Neuron (in vitro differentiated cells): ENCODE data around the gene BEST1.
A peak's percentile ranks its signal among the peaks of the same experiment; 100 is the strongest.

Experiments
- H2AFZ ChIP-seq: one replicate; pipeline ENCODE4 v1.6.1; 2013; ENCODE audit warnings: low read depth, mild to moderate bottlenecking, inconsistent platforms, low read length, moderate library complexity
- H3K27me3 ChIP-seq: one replicate; pipeline ENCODE4 v1.6.1; 2013; ENCODE audit warnings: low read length; ENCODE audit not compliant: insufficient read depth
- H3K36me3 ChIP-seq: one replicate; pipeline ENCODE4 v1.6.1; 2013; ENCODE audit warnings: low read length; ENCODE audit not compliant: insufficient read depth
- H3K4me1 ChIP-seq: one replicate; pipeline ENCODE4 v1.6.1; 2013; ENCODE audit warnings: low read length; ENCODE audit not compliant: insufficient read depth
- H3K4me3 ChIP-seq: 2 replicates; pipeline ENCODE4 v1.5.1; 2013; ENCODE audit warnings: mild to moderate bottlenecking, low read length, moderate library complexity
- H3K9me3 ChIP-seq: one replicate; pipeline ENCODE4 v1.6.1; 2013; ENCODE audit warnings: low read length

Gene BEST1

DNA sequence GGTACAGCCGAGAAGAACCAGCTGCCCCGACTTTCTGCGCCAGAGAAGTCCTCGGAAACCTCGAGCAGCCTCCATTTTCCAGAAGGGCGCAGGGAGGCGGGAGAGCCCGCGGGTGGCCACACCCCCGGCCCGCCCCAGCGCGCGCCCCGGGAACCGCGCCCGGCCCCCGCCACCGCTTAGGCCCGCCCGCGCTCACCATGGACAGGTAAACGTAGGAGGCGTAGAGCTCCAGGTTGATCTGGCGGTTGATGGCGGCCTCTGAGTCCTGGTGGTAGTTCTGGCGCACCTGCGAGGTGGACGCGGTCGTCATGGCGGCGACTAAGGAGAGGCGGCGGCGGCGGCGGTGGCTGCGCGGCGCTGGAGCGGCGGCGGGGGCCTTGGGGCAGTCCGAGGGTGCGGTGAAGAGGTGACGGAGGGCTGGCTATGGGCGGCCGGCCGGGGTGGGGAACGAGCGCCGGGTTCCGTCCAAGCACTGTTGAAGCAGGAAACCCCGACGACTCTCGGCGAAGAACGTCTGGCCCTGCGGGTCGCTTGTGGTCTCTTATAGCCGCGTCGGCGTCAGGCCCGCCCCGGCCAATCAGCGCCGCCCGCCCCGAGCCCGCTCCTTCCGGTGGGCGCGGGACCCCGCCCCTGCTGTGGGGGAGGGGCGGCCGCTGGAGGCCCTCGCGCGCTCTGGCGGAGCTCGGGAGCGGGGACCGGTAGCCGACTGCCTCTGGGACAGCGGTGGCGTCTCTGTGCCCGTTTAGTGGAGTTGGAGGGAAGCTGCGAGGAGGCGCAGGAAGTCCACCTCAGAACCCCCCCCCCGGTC, 17.2 kb downstream of the BEST1 start, which contains the start of gene FTH1:
Gene FTH1, minus strand, starts transcription at position 519 of the 808 bp plus-strand sequence. Its CDS starts 209 bp downstream, at position 310.
- no peaks in the 10 kb centered on the region for H3K9me3 ChIP-seq
- H3K4me1 ChIP-seq: peaks cover 25% of the 10 kb centered on the region
- peaks cover 26% of the 10 kb centered on the region for H3K36me3 ChIP-seq
- no peaks in the 10 kb centered on the region for H3K27me3 ChIP-seq
- peak within 1 kb of the TSS; percentile 80 for H2AFZ ChIP-seq
- H3K4me3 ChIP-seq: peak within 1 kb of the TSS; percentile 86

GRCh38 chr11:61967924-61968757, 18.0 kb downstream of the BEST1 start:
- peaks cover 32% of the 10 kb centered on the region for H3K4me1 ChIP-seq
- no peaks in the 10 kb centered on the region for H3K9me3 ChIP-seq
- H3K27me3 ChIP-seq: no peaks in the 10 kb centered on the region
- peak overlapping the region; percentile 86 for H3K4me3 ChIP-seq
- H2AFZ ChIP-seq: peak overlapping the region; percentile 80
- H3K36me3 ChIP-seq: peaks cover 23% of the 10 kb centered on the region

DNA sequence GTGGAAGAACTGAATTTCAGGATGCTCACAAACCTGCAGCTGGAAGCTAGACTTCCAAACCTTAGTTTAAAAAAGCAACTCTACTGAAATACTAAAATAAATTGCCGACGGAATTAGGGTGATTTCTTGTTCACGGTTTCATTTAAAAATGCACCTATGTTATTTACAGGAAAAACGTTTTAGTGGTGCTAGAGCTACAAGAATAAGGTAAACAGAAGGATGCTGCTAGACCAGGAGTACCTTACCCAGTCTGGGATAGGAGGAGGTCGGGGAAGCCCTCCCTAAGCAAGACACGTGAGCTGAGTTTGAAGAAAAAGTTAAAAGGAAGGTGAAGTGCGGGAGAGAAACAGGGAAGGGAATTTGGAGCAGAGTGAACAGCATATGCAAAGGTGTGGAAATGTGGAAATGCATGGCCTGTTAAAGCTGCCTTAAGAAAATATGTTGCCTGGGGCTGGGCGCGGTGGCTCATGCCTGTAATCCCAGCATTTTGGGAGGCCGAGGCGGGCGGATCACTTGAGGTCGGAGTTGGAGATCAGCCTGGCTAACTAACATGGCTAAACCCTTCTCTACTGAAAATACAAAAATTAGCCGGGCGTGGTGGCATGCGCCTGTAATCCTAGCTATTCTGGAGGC, 18.7 kb downstream of the BEST1 start:
- peak overlapping the region; percentile 80 for H2AFZ ChIP-seq
- H3K36me3 ChIP-seq: peaks cover 17% of the 10 kb centered on the region
- peak overlapping the region; percentile 86 for H3K4me3 ChIP-seq
- H3K9me3 ChIP-seq: no peaks in the 10 kb centered on the region
- H3K27me3 ChIP-seq: no peaks in the 10 kb centered on the region
- H3K4me1 ChIP-seq: peaks cover 32% of the 10 kb centered on the region

DNA sequence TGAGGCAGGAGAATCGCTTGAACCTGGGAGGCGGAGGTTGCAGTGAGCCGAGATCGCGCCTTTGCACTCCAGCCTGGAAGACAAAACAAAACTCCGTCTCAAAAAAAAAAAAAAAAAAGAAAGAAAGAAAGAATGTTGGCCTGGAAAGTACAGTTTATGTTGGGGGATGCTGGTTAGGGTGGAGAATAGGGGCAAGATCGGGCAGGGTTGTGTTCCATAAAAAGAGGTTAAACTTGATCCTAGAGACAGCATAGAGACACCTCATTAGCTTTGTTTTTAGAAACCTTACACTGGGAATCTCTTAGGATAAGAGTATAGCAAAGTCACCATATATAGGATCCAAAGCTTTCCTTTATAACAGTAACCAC, 19.2 kb downstream of the BEST1 start:
- Histone ChIP-seq H3K4me3 (no peak overlapping the region), H3K4me1 (peaks cover 32% of the 10 kb centered on the region), H3K9me3 (no peaks in the 10 kb centered on the region), H3K27me3 (no peaks in the 10 kb centered on the region), H3K36me3 (peaks cover 12% of the 10 kb centered on the region), H2AFZ (no peak overlapping the region)

DNA sequence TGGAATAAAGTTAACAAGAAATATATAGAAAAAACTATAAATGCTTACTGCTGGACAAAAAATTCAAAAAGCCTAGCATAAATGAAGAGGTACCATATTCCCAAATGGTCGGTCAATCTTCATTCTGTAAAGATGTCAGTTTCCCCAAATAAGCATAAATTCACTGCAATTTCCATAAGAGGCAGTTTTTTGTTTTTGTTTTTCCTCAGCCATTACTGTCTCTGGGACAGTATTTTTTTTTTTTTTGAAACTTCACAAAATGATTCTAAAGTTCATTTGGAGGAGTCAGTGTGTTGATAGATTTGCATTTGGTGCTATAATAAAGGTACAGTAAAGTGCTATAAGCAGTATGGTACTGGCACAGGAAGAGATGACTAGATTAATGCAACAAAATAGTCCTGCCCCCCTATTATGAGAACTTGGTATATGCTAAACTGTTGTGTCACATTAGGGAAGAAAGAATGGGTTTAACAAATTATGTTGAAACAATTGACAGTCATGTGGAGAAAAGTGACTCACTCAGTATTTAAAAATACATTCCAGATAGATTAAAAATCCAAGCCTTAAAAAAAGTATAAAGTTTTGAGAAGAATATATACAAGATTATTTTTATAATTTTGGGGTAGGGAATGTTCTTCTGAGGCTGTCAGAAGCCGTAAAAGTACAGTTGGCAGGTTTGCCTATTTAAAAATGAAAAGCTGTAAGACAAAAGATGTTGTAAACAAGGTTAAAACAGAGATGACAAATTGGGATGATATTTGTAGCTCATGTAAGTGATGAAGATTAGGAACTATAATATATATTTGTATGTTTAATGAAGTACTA, 19.9 kb downstream of the BEST1 start:
- Histone ChIP-seq H3K36me3 (peaks cover 7% of the 10 kb centered on the region), H3K4me1 (peaks cover 32% of the 10 kb centered on the region), H3K27me3 (no peaks in the 10 kb centered on the region), H3K4me3 (no peak overlapping the region), H2AFZ (no peak overlapping the region), H3K9me3 (no peaks in the 10 kb centered on the region)

DNA sequence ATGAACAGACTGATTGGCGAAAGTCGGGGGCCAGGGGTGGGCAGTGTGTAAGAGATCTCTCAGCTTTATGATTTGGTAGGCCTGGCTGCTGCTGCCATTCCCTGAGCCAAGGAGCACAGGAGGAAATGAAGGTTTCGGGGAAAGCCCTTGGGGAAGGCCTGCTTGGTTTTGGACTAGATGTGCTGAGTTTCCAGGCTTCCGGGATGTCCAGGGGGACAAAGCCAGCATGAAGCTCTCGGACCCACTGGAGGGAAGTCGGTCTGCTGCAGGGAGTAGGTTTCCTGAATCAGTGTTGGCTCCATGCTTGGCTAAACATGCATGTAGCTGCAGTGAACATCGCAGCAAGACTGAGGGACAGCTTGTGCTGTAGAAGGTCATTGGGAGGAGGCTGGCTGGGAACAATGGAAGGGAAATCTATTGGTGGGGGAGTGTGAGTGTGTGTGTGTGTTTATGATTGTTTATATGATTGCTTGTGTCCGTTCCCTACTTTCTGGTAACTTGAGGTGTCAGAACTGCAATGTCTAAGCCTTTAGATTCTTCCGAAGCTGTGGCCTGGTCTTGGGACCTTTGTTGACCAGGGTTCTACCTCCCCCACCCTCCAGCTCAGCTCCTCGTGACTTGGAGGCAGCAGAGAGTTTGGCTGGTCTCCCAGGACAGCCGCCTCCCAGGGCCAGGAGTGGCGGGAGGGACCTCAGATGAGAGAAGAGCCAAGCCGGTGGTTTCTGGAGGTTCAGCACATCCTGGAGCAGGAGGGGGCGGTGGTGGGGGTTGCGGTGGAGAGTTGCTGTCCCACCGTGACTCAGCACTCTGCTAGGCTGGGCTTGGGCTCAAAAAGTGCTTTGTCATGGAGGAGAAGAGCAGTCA, 21.3 kb downstream of the BEST1 start:
- no peaks in the 10 kb centered on the region for H3K27me3 ChIP-seq
- no peak overlapping the region for H3K4me3 ChIP-seq
- H3K36me3 ChIP-seq: no peaks in the 10 kb centered on the region
- no peaks in the 10 kb centered on the region for H3K9me3 ChIP-seq
- peaks cover 22% of the 10 kb centered on the region for H3K4me1 ChIP-seq
- no peak overlapping the region for H2AFZ ChIP-seq

GRCh38 chr11:61972112-61972671, 22.0 kb downstream of the BEST1 start:
- H3K4me1 ChIP-seq: peaks cover 22% of the 10 kb centered on the region
- no peak overlapping the region for H3K4me3 ChIP-seq
- no peaks in the 10 kb centered on the region for H3K36me3 ChIP-seq
- H3K9me3 ChIP-seq: no peaks in the 10 kb centered on the region
- H2AFZ ChIP-seq: no peak overlapping the region
- no peaks in the 10 kb centered on the region for H3K27me3 ChIP-seq

DNA sequence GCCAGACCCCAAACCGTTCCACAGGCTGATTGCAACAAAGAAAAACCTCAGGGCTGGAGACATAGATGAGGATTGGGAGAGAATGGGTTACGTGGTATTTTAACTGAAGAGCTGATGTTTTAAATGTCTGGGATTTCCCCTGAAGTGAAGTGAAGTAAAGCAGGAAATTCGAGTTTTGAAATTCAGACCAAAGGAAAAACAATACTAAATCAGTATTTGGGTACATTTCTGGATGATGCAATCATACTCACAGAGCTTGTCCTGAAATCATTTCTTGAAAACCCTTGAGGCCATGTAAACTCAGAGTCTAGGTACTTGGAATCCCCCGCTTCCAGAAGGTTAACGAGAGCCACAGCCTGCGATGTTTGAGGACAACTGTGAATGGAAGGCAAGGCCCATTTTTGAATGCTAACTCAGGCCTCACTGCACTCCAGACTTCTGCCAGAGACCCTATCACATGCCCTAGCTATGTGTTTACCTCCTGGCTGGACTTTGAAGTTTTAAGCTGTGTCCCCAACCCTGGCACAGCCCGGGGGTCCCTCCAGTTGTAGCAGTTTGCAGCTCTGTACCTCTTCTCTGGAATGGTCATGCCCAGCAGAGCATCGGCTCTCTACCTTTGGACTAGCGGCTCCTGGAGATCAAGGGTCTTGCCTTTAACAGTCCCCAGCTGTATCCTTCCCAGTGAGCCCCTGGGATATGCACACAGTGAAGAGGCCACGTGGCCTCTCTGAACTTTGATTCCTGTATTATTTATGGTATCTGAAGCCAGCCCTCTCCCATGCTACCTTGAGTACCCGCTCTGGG, 22.7 kb downstream of the BEST1 start:
- H3K36me3 ChIP-seq: no peaks in the 10 kb centered on the region
- no peaks in the 10 kb centered on the region for H3K27me3 ChIP-seq
- peaks cover 21% of the 10 kb centered on the region for H3K4me1 ChIP-seq
- H2AFZ ChIP-seq: no peak overlapping the region
- H3K9me3 ChIP-seq: no peaks in the 10 kb centered on the region
- H3K4me3 ChIP-seq: no peak overlapping the region

DNA sequence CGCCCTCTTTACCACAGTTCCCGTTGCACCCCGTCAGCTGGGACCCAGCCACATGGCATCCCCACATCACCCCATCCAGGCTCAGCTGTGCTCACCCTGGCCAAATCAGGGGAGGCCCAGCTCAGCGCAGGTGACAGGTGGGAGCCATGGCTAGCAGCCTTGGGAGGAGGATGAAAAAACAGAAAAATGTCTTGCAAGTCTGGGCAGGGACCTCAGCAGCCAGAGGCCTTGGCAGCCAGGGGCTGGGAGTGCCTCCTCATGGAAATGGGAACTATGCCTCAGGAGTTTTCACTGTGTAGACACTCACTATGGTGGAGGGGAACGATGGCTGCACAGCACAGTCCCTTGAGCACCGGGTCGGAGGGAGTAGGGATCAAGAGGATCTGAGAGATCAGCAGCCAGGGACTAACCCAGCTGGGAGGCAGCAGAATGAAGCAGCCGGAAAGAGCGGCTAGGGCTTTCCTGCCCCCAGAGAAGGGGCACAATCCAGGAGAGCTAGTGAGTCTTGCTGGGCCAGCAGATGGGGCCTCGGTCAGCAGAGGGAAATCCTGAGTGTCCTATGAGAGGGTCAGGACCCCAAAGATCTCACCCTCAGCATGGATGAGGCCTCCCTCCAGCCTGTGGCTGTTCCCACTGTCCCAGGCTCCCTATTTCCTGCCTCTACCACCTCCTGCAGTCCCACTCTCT, 23.5 kb downstream of the BEST1 start:
- H2AFZ ChIP-seq: no peak overlapping the region
- H3K27me3 ChIP-seq: no peaks in the 10 kb centered on the region
- peaks cover 17% of the 10 kb centered on the region for H3K4me1 ChIP-seq
- H3K9me3 ChIP-seq: no peaks in the 10 kb centered on the region
- H3K36me3 ChIP-seq: no peaks in the 10 kb centered on the region
- no peak overlapping the region for H3K4me3 ChIP-seq

DNA sequence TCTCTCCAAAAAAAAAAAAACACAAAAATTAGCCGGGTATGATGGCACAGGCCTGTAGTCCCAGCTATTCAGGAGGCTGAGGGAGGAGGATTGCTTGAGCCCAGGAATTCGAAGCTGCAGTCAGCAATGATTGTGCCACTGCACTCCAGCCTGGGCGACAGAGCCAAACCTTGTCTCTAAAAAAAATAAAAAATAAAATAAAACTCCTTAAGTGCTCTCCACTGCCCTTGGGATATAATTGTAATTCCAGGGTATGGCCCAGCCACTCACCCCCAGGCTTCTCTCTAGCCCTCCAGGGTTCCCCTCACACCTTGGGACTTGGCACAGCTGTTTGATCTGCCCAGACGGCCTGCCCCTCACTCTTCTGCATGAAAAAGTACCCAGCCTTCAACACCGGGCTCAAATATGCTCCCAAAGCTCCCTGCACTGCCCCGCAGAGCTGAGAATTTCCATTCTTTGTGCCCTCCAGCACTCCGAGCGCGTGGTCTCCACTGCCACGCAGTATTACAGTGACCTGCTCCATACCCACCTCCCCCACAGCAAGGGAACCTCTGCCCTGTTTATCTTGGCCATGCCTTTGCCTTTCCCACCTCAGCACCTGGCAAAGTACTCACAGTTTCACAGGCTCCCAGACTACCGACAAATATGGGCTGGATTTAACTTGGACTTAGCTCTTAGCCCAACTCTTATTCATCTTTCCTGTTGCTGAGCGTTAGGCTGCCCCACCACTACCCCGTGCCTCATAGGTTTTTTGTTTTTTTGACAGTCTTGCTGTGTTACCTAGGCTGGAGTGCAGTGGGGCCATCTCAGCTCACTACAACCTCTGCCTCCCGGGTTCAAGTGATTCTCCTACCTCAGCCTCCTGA, 24.8 kb downstream of the BEST1 start:
- H3K4me1 ChIP-seq: peaks cover 17% of the 10 kb centered on the region
- no peak overlapping the region for H3K4me3 ChIP-seq
- H3K9me3 ChIP-seq: no peaks in the 10 kb centered on the region
- H3K36me3 ChIP-seq: no peaks in the 10 kb centered on the region
- H2AFZ ChIP-seq: no peak overlapping the region
- H3K27me3 ChIP-seq: no peaks in the 10 kb centered on the region
